Muscle of leg (tissue), 16 donors: ENCODE data around the gene FBXL12. TPM values are rescaled to one million over a fixed set of nuclear protein-coding genes. Genes with fewer than 3 reads are reported as not detected.

Experiments
- DNase-seq: peaks from one replicate; pipeline ENCODE4 v3.0.0; 2013
- H3K27ac ChIP-seq: one replicate; pipeline ENCODE4 v1.5.1; 2013; ENCODE audit warnings: mild to moderate bottlenecking, low read length, control low read depth
- H3K27me3 ChIP-seq: one replicate; pipeline ENCODE4 v1.6.1; 2013; ENCODE audit warnings: low read length; ENCODE audit not compliant: control insufficient read depth, insufficient read depth
- H3K36me3 ChIP-seq: one replicate; pipeline ENCODE4 v1.6.1; 2013; ENCODE audit warnings: low read length; ENCODE audit not compliant: control insufficient read depth, insufficient read depth
- H3K4me1 ChIP-seq: one replicate; pipeline ENCODE4 v1.6.1; 2013; ENCODE audit warnings: low read length; ENCODE audit not compliant: control insufficient read depth, insufficient read depth
- H3K4me3 ChIP-seq: one replicate; pipeline ENCODE4 v1.5.1; 2013; ENCODE audit warnings: low read length, control low read depth
- H3K9me3 ChIP-seq: replicated peaks from 2 replicates; pipeline ENCODE4 v1.6.1; 2013; ENCODE audit warnings: low read depth, low read length; ENCODE audit not compliant: control insufficient read depth
- WGBS: methylation state at CpG from one replicate; pipeline ENCODE4 v1.1.5; 2013; ENCODE audit warnings: missing lambda C conversion rate; ENCODE audit not compliant: insufficient coverage; 5-methylcytosine and 5-hydroxymethylcytosine counted together
- long read RNA-seq, 11 donors: transcript quantifications; one replicate each; lab custom pipeline, GENCODE V29; 2026
- polyA plus RNA-seq, 8 donors: library from polyadenylated mRNA; unstranded; fragments of 120-200 nt; gene quantifications; one replicate each; pipeline versions ENCODE4 v1.2.1 to v1.2.3, GENCODE V29; 2013; ENCODE audit warnings: inconsistent platforms in 1 of 8, low replicate concordance in 1 of 8; ENCODE audit not compliant: insufficient read length in 8 of 8, insufficient read depth in 1 of 8
- total RNA-seq: library from RNA; stranded (reverse); fragments of 120-200 nt; gene quantifications from one replicate; pipeline ENCODE4 v1.2.4, GENCODE V29; 2013

The FBXL12 gene
- total RNA-seq (16.4 TPM), polyA plus RNA-seq (10 to 100 TPM; 27.7 to 36.4 (median 29.7) TPM)
- long read RNA-seq, donor 1, partial matches to known transcripts = 0 of 6 reads
- long read RNA-seq, donor 1, other reads (novel, unspliced or antisense) = 0 of 6 reads
- long read RNA-seq, donor 2, partial matches to known transcripts = 0 of 2 reads
- long read RNA-seq, donor 2, other reads (novel, unspliced or antisense) = 0 of 2 reads
- long read RNA-seq, donor 3, transcript FBXL12-201 (3 exons, 1,852 nt) = major isoform, 19 of 28 reads
- long read RNA-seq, donor 3, partial matches to known transcripts = 0 of 28 reads
- long read RNA-seq, donor 3, other reads (novel, unspliced or antisense) = 0 of 28 reads
- long read RNA-seq, donor 4, transcript FBXL12-201 (3 exons, 1,852 nt) = major isoform, 7 of 47 reads
- long read RNA-seq, donor 4, partial matches to known transcripts = 0 of 47 reads
- long read RNA-seq, donor 4, other reads (novel, unspliced or antisense) = 33 of 47 reads
- long read RNA-seq, donor 5, transcript FBXL12-206 (3 exons, 1,843 nt) = minor isoform, 5 of 37 reads
- long read RNA-seq, donor 5, transcript FBXL12-201 (3 exons, 1,852 nt) = major isoform, 24 of 37 reads
- long read RNA-seq, donor 5, partial matches to known transcripts = 0 of 37 reads
- long read RNA-seq, donor 5, other reads (novel, unspliced or antisense) = 0 of 37 reads
- long read RNA-seq, donor 6, transcript FBXL12-201 (3 exons, 1,852 nt) = major isoform, 15 of 1,039 reads
- long read RNA-seq, donor 6, partial matches to known transcripts = 283 of 1,039 reads
- long read RNA-seq, donor 6, other reads (novel, unspliced or antisense) = 729 of 1,039 reads
- long read RNA-seq, donor 7, transcript FBXL12-206 (3 exons, 1,843 nt) = minor isoform, 8 of 21 reads
- long read RNA-seq, donor 7, transcript FBXL12-201 (3 exons, 1,852 nt) = major isoform, 11 of 21 reads
- long read RNA-seq, donor 7, partial matches to known transcripts = 0 of 21 reads
- long read RNA-seq, donor 7, other reads (novel, unspliced or antisense) = 0 of 21 reads
- long read RNA-seq, donor 8, transcript FBXL12-206 (3 exons, 1,843 nt) = major isoform, 6 of 670 reads
- long read RNA-seq, donor 8, transcript FBXL12-201 (3 exons, 1,852 nt) = minor isoform, 5 of 670 reads
- long read RNA-seq, donor 8, partial matches to known transcripts = 255 of 670 reads
- long read RNA-seq, donor 8, other reads (novel, unspliced or antisense) = 404 of 670 reads
- long read RNA-seq, donor 9, transcript FBXL12-201 (3 exons, 1,852 nt) = major isoform, 7 of 13 reads
- long read RNA-seq, donor 9, partial matches to known transcripts = 0 of 13 reads
- long read RNA-seq, donor 9, other reads (novel, unspliced or antisense) = 0 of 13 reads
- long read RNA-seq, donor 10, transcript FBXL12-201 (3 exons, 1,852 nt) = major isoform, 9 of 918 reads
- long read RNA-seq, donor 10, transcript FBXL12-206 (3 exons, 1,843 nt) = minor isoform, 8 of 918 reads
- long read RNA-seq, donor 10, partial matches to known transcripts = 336 of 918 reads
- long read RNA-seq, donor 10, other reads (novel, unspliced or antisense) = 557 of 918 reads
- long read RNA-seq, donor 11, transcript FBXL12-201 (3 exons, 1,852 nt) = major isoform, 10 of 15 reads
- long read RNA-seq, donor 11, partial matches to known transcripts = 0 of 15 reads
- long read RNA-seq, donor 11, other reads (novel, unspliced or antisense) = 0 of 15 reads

GRCh38 chr19:9818734-9819595 lies at the start of gene FBXL12:
TSS of gene FBXL12 (minus strand) at chr19:9819079. CDS start at chr19:9818813, 266 bp downstream.
- DNase-seq = peak; percentile 100
- H3K27me3 ChIP-seq = no peaks in the 10 kb centered on the region
- H3K4me3 ChIP-seq = peak within 1 kb of the TSS; percentile 96
- H3K36me3 ChIP-seq = peaks cover 6% of the 10 kb centered on the region
- peak within 1 kb of the TSS; percentile 98 for H3K27ac ChIP-seq
- peaks cover 3% of the 10 kb centered on the region for H3K9me3 ChIP-seq
- under 1% methylated on average over 80 of the region's 82 CpGs for WGBS
- H3K4me1 ChIP-seq = peaks cover 23% of the 10 kb centered on the region

- no peak overlapping the region for H3K4me3 ChIP-seq
- WGBS = 48% methylated on average over 6 of the region's 16 CpGs
- peak; percentile 36 for DNase-seq
- H3K36me3 ChIP-seq = no peaks in the 10 kb centered on the region
- H3K4me1 ChIP-seq = peaks cover 4% of the 10 kb centered on the region
- H3K27me3 ChIP-seq = no peaks in the 10 kb centered on the region
- no peaks in the 10 kb centered on the region for H3K9me3 ChIP-seq
- no peak overlapping the region for H3K27ac ChIP-seq
These were observed 47.0 kb upstream of the FBXL12 start for GRCh38 chr19:9865732-9866501.

- H3K27ac ChIP-seq = no peak overlapping the region
- DNase-seq = no peak
- WGBS = 95% methylated on average over 5 of the region's 5 CpGs
- no peaks in the 10 kb centered on the region for H3K9me3 ChIP-seq
- no peaks in the 10 kb centered on the region for H3K27me3 ChIP-seq
- H3K36me3 ChIP-seq = no peaks in the 10 kb centered on the region
- peaks cover 4% of the 10 kb centered on the region for H3K4me1 ChIP-seq
- H3K4me3 ChIP-seq = no peak overlapping the region
These were observed 44.9 kb upstream of the FBXL12 start for GRCh38 chr19:9863759-9864158.

- Histone ChIP-seq H3K4me3 (no peak overlapping the region), H3K27ac (no peak overlapping the region), H3K9me3 (no peaks in the 10 kb centered on the region), H3K27me3 (no peaks in the 10 kb centered on the region), H3K4me1 (peaks cover 4% of the 10 kb centered on the region), H3K36me3 (no peaks in the 10 kb centered on the region)
- no peak for DNase-seq
- WGBS = 77% methylated on average over 4 of the region's 4 CpGs
These were observed 44.1 kb upstream of the FBXL12 start for GRCh38 chr19:9862938-9863337.

GRCh38 chr19:9861503-9861902 lies 42.6 kb upstream of the FBXL12 start:
- Histone ChIP-seq H3K27ac (no peak overlapping the region), H3K36me3 (peaks cover 11% of the 10 kb centered on the region), H3K4me1 (peaks cover 4% of the 10 kb centered on the region), H3K27me3 (no peaks in the 10 kb centered on the region), H3K9me3 (no peaks in the 10 kb centered on the region), H3K4me3 (no peak overlapping the region)
- no CpG with 5 or more reads among the region's 1 CpG for WGBS
- no peak for DNase-seq

GRCh38 chr19:9860407-9860806 lies 41.5 kb upstream of the FBXL12 start:
- no peak overlapping the region for H3K27ac ChIP-seq
- H3K36me3 ChIP-seq = peaks cover 11% of the 10 kb centered on the region
- WGBS = 86% methylated on average over 8 of the region's 8 CpGs
- no peak for DNase-seq
- H3K27me3 ChIP-seq = no peaks in the 10 kb centered on the region
- no peaks in the 10 kb centered on the region for H3K9me3 ChIP-seq
- H3K4me3 ChIP-seq = no peak overlapping the region
- no peaks in the 10 kb centered on the region for H3K4me1 ChIP-seq

- H3K27me3 ChIP-seq = no peaks in the 10 kb centered on the region
- H3K27ac ChIP-seq = no peak overlapping the region
- no peak overlapping the region for H3K4me3 ChIP-seq
- DNase-seq = no peak
- H3K9me3 ChIP-seq = no peaks in the 10 kb centered on the region
- peaks cover 13% of the 10 kb centered on the region for H3K36me3 ChIP-seq
- H3K4me1 ChIP-seq = no peaks in the 10 kb centered on the region
These were observed 39.9 kb upstream of the FBXL12 start for GRCh38 chr19:9858766-9859165.

GRCh38 chr19:9857920-9858746 lies 39.3 kb upstream of the FBXL12 start:
- Histone ChIP-seq H3K9me3 (no peaks in the 10 kb centered on the region), H3K4me1 (no peaks in the 10 kb centered on the region), H3K4me3 (no peak overlapping the region), H3K27me3 (no peaks in the 10 kb centered on the region), H3K36me3 (peaks cover 13% of the 10 kb centered on the region), H3K27ac (no peak overlapping the region)
- WGBS = 92% methylated on average over 9 of the region's 10 CpGs
- no peak for DNase-seq
